ENCODE measurements around the gene FHOD1.

Gene FHOD1

DNA sequence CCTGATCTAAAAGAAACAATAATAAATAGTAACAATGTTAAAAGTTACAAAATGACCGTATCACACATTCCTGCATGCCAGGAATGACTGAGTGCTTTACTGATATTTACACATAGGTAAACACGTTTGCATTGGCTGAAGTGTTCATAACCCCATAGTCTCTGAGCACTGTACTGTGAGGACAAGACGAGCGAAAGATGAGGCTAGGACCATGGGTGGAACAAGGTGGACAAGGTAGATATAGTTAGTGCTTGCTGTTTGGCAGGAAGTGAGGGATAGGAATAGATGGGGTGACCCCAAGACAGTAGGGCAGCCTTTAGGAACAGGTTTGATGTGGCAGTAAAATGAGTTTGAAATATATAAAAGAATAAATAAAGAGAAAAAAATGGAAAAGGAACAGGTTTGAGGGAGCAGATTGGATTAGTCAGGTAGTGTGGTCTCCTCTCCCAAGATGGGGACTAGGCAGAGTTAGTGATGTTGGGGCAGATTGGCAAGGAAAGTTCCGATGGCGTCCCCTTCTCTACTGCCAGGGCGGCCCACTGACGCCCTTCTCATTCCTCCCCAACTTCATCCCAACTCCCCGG, 55.8 kb downstream of the FHOD1 start:
- DNase-seq (ENCODE audit: low spot score): no peak

DNA sequence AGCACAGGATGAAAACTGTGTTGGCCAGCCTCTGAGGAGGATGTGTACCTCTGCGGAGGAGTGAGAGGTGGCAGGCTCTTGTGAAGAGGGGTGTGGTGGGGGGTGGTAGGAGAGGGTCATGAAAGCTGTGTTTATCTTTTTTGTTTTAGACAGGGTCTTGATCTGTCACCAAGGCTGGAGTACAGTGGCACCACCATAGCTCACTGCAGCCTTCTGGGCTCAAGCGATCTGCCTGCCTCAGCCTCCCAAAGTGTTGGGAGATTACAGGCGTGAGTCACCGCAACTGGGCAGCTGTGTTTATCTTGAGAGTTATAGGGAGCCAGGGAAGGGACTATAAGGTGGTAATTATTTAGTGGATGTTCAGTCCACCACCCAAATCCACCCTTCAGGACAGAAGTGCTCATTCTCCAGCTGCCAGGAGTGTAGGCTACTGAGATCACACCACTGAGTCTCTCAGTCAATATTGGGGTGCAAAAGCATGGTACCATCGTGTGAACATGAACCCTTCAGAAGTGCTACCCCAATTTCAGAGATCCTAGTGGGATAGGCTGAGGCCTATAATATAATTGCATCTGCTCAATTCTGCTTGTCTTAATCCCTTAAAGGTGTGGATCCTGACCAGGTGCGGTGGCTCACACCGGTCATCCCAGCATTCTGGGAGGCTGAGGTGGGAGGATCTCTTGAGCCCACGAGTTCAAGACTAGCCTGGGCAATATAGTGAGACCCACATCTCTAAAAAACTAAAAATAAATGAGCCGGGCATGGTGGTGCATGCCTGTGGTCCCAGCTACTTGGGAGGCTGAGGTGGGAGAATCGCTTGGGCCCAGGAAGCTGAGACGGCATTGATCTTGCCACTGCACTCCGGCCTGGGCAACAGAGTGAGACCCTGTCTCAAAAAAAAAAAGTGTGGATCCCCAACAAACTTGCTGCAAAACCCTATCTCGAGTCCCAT, 56.6 kb downstream of the FHOD1 start:
- no peak for DNase-seq (ENCODE audit: low spot score)

DNA sequence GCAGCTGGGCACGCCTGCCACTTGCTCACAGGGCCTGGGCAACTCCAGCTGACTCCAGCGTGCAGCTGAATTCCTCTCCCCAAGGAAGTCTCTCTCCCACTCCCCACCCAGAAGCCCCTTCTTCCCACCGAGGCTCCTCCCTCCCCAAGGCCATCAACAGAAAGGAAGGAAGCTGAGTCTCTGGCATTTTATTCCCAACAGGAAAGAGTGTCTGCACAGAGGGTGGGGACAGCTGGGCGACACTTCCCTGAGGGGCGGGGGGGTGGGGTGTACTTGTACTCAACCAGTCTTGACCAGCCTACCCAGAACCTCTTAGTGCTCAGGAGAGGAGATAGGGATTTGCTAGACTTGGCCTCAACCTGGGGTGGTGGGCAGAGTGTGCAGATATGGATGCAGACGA, 57.2 kb downstream of the FHOD1 start, which contains the start of gene EXOC3L1:
Gene EXOC3L1 (minus strand): TSS at position 96 of the 400 bp plus-strand sequence. CDS start 460 bp downstream, outside the sequence.
- DNase-seq (ENCODE audit: low spot score): no peak

- DNase-seq (ENCODE audit: low spot score): no peak
Measured at GRCh38 chr16:67188798-67189197, 58.5 kb downstream of the FHOD1 start.

DNA sequence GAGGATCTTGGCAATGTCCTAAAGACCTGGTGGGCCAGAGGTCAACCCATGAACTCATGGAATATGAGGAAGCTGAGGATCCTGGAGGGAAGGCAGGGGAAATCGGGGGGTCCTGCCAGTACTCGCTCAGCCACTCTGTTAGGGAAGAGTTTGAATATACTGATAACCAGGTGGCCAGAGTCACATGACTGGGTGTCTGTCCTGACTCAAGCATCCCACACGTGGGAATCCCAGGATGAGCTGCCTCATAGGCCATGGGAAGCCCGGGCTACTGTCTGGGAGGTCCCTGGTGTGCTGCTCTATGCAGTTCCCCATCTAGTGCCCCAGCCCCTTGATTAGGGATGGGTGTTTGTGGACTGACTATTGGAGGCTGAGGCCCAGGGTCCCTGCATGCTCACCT, 59.0 kb downstream of the FHOD1 start:
- DNase-seq (ENCODE audit: low spot score): no peak

GRCh38 chr16:67187175-67187890, 59.9 kb downstream of the FHOD1 start:
- no peak for DNase-seq (ENCODE audit: low spot score)

GRCh38 chr16:67186550-67186950, 60.7 kb downstream of the FHOD1 start:
- DNase-seq (ENCODE audit: low spot score): peak; percentile 61

- no peak for DNase-seq (ENCODE audit: low spot score)
Measured at GRCh38 chr16:67185651-67186134, 61.6 kb downstream of the FHOD1 start.

GRCh38 chr16:67184995-67185650, 62.2 kb downstream of the FHOD1 start:
- DNase-seq (ENCODE audit: low spot score): peak; percentile 87

GRCh38 chr16:67184453-67184994, 62.8 kb downstream of the FHOD1 start:
- no peak for DNase-seq (ENCODE audit: low spot score)

- DNase-seq (ENCODE audit: low spot score): peak; percentile 99
Measured at GRCh38 chr16:67183627-67184452, 63.4 kb downstream of the FHOD1 start, which contains the start of gene MATCAP1. MATCAP1 (minus strand) TSS chr16:67183963; CDS start chr16:67180610, 3,353 bp downstream.

GRCh38 chr16:67183284-67183626, 64.0 kb downstream of the FHOD1 start:
- no peak for DNase-seq (ENCODE audit: low spot score)

- no peak for DNase-seq (ENCODE audit: low spot score)
Measured at GRCh38 chr16:67182288-67182687, 65.0 kb downstream of the FHOD1 start.

DNA sequence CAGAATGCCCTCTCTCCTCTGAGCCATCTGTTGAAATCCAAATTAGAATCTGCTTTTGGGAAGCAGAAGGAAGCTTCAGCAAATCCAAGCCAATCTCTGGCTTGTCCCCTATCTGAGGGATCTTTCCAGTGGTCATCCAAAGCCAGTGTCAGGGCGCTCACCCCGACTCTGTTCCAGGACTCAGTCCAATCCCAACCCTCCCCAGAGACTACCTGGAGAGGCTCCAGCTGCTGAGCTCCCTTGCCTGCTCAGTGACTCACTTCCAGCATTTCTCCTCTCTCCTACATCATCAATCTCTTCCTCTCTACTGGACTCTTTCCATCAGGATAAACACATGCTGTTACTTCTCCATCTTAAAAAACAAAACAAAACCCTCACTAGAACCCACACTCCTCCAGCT, 65.9 kb downstream of the FHOD1 start:
- DNase-seq (ENCODE audit: low spot score): peak; percentile 87

DNA sequence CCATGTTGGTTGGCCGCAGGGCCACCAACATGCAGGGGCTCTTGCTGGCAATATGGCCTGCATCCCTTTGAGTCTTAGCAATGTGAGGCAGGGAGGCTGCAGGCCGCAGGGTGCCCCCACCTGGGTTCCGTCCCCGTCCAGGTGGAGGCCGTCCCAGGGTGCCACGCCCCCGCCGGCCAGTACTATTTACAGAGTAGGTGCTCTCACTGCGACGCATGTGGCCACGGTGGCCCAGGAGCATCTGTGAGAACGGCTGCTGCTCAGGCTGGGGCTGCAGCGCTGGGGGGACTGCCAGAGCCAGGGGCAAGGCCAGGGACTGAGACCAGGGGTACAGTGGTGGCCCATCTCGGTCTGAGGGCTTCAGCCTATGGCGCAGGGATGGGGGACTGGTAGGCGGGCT, 67.1 kb downstream of the FHOD1 start:
- no peak for DNase-seq (ENCODE audit: low spot score)

GRCh38 chr16:67179421-67180080, 67.7 kb downstream of the FHOD1 start:
- no peak for DNase-seq (ENCODE audit: low spot score)

All from AG08396 (cell line).